ENCODE measurements around the gene ENTPD7. TPM values are rescaled to one million over a fixed set of nuclear protein-coding genes. Genes with fewer than 3 reads are reported as not detected.
A peak's percentile ranks its signal among the peaks of the same experiment; 100 is the strongest.

The ENTPD7 gene
- total and polyA plus RNA-seq, 10 of the 15 experiments (the other 5 are each of a cell fraction or from before 2014, with no cell fraction given) = 0.73 to 6.7 (median 5.2) TPM

GRCh38 chr10:99619851-99620710 is 39.2 kb upstream of the ENTPD7 start, which contains the start of gene SLC25A28 (continued):
- TF ChIP-seq, protein P1, sequence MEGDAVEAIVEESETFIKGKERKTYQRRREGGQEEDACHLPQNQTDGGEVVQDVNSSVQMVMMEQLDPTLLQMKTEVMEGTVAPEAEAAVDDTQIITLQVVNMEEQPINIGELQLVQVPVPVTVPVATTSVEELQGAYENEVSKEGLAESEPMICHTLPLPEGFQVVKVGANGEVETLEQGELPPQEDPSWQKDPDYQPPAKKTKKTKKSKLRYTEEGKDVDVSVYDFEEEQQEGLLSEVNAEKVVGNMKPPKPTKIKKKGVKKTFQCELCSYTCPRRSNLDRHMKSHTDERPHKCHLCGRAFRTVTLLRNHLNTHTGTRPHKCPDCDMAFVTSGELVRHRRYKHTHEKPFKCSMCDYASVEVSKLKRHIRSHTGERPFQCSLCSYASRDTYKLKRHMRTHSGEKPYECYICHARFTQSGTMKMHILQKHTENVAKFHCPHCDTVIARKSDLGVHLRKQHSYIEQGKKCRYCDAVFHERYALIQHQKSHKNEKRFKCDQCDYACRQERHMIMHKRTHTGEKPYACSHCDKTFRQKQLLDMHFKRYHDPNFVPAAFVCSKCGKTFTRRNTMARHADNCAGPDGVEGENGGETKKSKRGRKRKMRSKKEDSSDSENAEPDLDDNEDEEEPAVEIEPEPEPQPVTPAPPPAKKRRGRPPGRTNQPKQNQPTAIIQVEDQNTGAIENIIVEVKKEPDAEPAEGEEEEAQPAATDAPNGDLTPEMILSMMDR (IDR thresholded peaks at IDR 0.05 in 2 of 3, conservative IDR thresholded peaks at IDR 0.05 in 1 of 3; ENCODE audit: control insufficient read depth in 2 of 3, extremely low read depth in 1 of 3, insufficient read depth in 1 of 3, low read depth in 3 of 3, low read length in 3 of 3) = no peak
- TF ChIP-seq, protein P2, sequence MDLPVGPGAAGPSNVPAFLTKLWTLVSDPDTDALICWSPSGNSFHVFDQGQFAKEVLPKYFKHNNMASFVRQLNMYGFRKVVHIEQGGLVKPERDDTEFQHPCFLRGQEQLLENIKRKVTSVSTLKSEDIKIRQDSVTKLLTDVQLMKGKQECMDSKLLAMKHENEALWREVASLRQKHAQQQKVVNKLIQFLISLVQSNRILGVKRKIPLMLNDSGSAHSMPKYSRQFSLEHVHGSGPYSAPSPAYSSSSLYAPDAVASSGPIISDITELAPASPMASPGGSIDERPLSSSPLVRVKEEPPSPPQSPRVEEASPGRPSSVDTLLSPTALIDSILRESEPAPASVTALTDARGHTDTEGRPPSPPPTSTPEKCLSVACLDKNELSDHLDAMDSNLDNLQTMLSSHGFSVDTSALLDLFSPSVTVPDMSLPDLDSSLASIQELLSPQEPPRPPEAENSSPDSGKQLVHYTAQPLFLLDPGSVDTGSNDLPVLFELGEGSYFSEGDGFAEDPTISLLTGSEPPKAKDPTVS (IDR thresholded peaks at IDR 0.05; ENCODE audit: low read depth, low read length) = no peak
- no peak for TF ChIP-seq ZNF687 (IDR thresholded peaks at IDR 0.05)
- no peak for TF ChIP-seq ZNF592 (IDR thresholded peaks at IDR 0.05)
- TF ChIP-seq ATF7 (IDR thresholded peaks at IDR 0.05; ENCODE audit: low read depth) = peak; percentile 36; the same call in 1 of the 2 replicates
- TF ChIP-seq, protein P3, sequence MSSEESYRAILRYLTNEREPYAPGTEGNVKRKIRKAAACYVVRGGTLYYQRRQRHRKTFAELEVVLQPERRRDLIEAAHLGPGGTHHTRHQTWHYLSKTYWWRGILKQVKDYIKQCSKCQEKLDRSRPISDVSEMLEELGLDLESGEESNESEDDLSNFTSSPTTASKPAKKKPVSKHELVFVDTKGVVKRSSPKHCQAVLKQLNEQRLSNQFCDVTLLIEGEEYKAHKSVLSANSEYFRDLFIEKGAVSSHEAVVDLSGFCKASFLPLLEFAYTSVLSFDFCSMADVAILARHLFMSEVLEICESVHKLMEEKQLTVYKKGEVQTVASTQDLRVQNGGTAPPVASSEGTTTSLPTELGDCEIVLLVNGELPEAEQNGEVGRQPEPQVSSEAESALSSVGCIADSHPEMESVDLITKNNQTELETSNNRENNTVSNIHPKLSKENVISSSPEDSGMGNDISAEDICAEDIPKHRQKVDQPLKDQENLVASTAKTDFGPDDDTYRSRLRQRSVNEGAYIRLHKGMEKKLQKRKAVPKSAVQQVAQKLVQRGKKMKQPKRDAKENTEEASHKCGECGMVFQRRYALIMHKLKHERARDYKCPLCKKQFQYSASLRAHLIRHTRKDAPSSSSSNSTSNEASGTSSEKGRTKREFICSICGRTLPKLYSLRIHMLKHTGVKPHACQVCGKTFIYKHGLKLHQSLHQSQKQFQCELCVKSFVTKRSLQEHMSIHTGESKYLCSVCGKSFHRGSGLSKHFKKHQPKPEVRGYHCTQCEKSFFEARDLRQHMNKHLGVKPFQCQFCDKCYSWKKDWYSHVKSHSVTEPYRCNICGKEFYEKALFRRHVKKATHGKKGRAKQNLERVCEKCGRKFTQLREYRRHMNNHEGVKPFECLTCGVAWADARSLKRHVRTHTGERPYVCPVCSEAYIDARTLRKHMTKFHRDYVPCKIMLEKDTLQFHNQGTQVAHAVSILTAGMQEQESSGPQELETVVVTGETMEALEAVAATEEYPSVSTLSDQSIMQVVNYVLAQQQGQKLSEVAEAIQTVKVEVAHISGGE (CRISPR knock-in tag; IDR thresholded peaks at IDR 0.05) = no peak
- TF ChIP-seq BRCA1 (IDR thresholded peaks at IDR 0.05; ENCODE audit: low read depth, low read length) = no peak
- peak in 1 of 2 experiments; percentile 15; a peak in 1 of 3 replicates for TF ChIP-seq EGR1 (IDR thresholded peaks at IDR 0.05; ENCODE audit: borderline replicate concordance in 1 of 2, low read depth in 2 of 2, low read length in 2 of 2)
